Measurements from ENCODE around the gene UBQLN1. TPM values are rescaled to one million over a fixed set of nuclear protein-coding genes. Genes with fewer than 3 reads are reported as not detected.

UBQLN1 gene
- polyA plus RNA-seq, 1 of the 3 experiments (the other 2 are of a cell fraction): 60.3 TPM

GRCh38 chr9:83649515-83649914 is 58.2 kb downstream of the UBQLN1 start:
- no peak overlapping the region for H2AFZ ChIP-seq (ENCODE audit: low read depth)
- peaks cover 0 to 13% of the 10 kb centered on the region in 2 experiments; a peak in 3 of 4 replicates for H3K4me1 ChIP-seq (ENCODE audit: control insufficient read depth in 1 of 2, insufficient read depth in 2 of 2, low read depth in 1 of 2, low read length in 1 of 2)
- H3K4me2 ChIP-seq: no peak overlapping the region
- TF ChIP-seq CHD2 (IDR thresholded peaks at IDR 0.05; ENCODE audit: low read length, partially characterized antibody): peak; percentile 55
- TF ChIP-seq FOXJ3 (CRISPR knock-in tag; IDR thresholded peaks at IDR 0.05): peak; percentile 73
- TF ChIP-seq RCOR1 (IDR thresholded peaks at IDR 0.05; ENCODE audit: low read length): 0 out of 2 replicates have a peak, but pooled peaks have one; percentile 42
- TF ChIP-seq EP300 (IDR thresholded peaks at IDR 0.05; ENCODE audit: borderline replicate concordance in 1 of 2, low read depth in 1 of 2, low read length in 1 of 2): peak in 1 of 2 experiments; percentile 28; a peak in 1 of 4 replicates
- TF ChIP-seq GATA2 (CRISPR knock-in tag; IDR thresholded peaks at IDR 0.05): peak; percentile 77
- no peak for TF ChIP-seq SIN3A (IDR thresholded peaks at IDR 0.05; ENCODE audit: borderline replicate concordance, low read depth, low read length)
- 59% methylated on average over 4 of the region's 4 CpGs for WGBS (ENCODE audit: low lambda C conversion rate)
- CTCF ChIA-PET: interaction anchor here (0.6 to 2.5 kb wide), 26 partner anchors 9 to 450 kb away, joined by 3 to 20 read pairs (median 4); partner anchors contain the start of genes FRMD3 and IDNK
- no peaks in the 10 kb centered on the region for H3K27me3 ChIP-seq (ENCODE audit: insufficient read depth)
- DNase-seq: peak; percentile 71
- POLR2A ChIA-PET: interaction anchor here (0.6 to 2.1 kb wide), 3 partner anchors 18 to 58 kb away, joined by 3 to 11 read pairs (median 5); partner anchors contain the start of genes IDNK and UBQLN1
- no peaks in the 10 kb centered on the region for H4K20me1 ChIP-seq (ENCODE audit: insufficient read depth)
- H3K36me3 ChIP-seq (replicated peaks in 1 of 2; ENCODE audit: control insufficient read depth in 1 of 2, insufficient read depth in 2 of 2, low read length in 1 of 2): peaks cover 35 to 37% of the 10 kb centered on the region in 2 experiments
- H3K27ac ChIP-seq (ENCODE audit: low read depth in 2 of 2, low read length in 1 of 2): peak overlapping the region in 1 of 2 experiments; percentile 85; a peak in 2 of 4 replicates
- H3K9me3 ChIP-seq: no peaks in the 10 kb centered on the region
- no peaks in the 10 kb centered on the region for H3K9me2 ChIP-seq
- H3K79me2 ChIP-seq (ENCODE audit: insufficient read depth): no peaks in the 10 kb centered on the region
- no peak overlapping the region for H3K4me3 ChIP-seq (ENCODE audit: low read depth in 2 of 2, low read length in 1 of 2)
- no peak overlapping the region for H3K9ac ChIP-seq
- no peaks in the 10 kb centered on the region for H3F3A ChIP-seq (replicated peaks; ENCODE audit: insufficient read depth)

- no peaks in the 10 kb centered on the region for H4K20me1 ChIP-seq (ENCODE audit: insufficient read depth)
- H3K27me3 ChIP-seq (ENCODE audit: insufficient read depth): no peaks in the 10 kb centered on the region
- no peak overlapping the region; a peak in 1 of 4 replicates for H3K4me3 ChIP-seq (ENCODE audit: low read depth in 2 of 2, low read length in 1 of 2)
- no peaks in the 10 kb centered on the region for H3F3A ChIP-seq (replicated peaks; ENCODE audit: insufficient read depth)
- H3K4me2 ChIP-seq: no peak overlapping the region
- 39% methylated on average over 8 of the region's 8 CpGs for WGBS (ENCODE audit: low lambda C conversion rate)
- ChIA-PET CTCF (interaction anchor here (0.6 to 2.5 kb wide), 32 partner anchors 8 to 449 kb away, joined by 3 to 20 read pairs (median 4); partner anchors contain the start of genes FRMD3 and IDNK), POLR2A (interaction anchor here (0.6 to 2.1 kb wide), 3 partner anchors 18 to 59 kb away, joined by 3 to 11 read pairs (median 5); partner anchors contain the start of genes IDNK and UBQLN1)
- peak; percentile 77 for DNase-seq
- peaks cover 0 to 13% of the 10 kb centered on the region in 2 experiments; a peak in 3 of 4 replicates for H3K4me1 ChIP-seq (ENCODE audit: control insufficient read depth in 1 of 2, insufficient read depth in 2 of 2, low read depth in 1 of 2, low read length in 1 of 2)
- no peaks in the 10 kb centered on the region for H3K79me2 ChIP-seq (ENCODE audit: insufficient read depth)
- H3K27ac ChIP-seq (ENCODE audit: low read depth in 2 of 2, low read length in 1 of 2): peak overlapping the region in 1 of 2 experiments; percentile 85; a peak in 2 of 4 replicates
- TF ChIP-seq FOSL2 (IDR thresholded peaks at IDR 0.05; ENCODE audit: borderline replicate concordance, low read depth): no peak
- peak; percentile 80 for TF ChIP-seq RAD21 (IDR thresholded peaks at IDR 0.05; ENCODE audit: low read length)
- no peak for TF ChIP-seq ELF1 (IDR thresholded peaks at IDR 0.05)
- no peak for TF ChIP-seq GATA2 (CRISPR knock-in tag; IDR thresholded peaks at IDR 0.05)
- TF ChIP-seq MAX (IDR thresholded peaks at IDR 0.05; ENCODE audit: low read depth): no peak
- no peak for TF ChIP-seq RXRA (IDR thresholded peaks at IDR 0.05; ENCODE audit: borderline replicate concordance, low read depth)
- TF ChIP-seq, protein P1, sequence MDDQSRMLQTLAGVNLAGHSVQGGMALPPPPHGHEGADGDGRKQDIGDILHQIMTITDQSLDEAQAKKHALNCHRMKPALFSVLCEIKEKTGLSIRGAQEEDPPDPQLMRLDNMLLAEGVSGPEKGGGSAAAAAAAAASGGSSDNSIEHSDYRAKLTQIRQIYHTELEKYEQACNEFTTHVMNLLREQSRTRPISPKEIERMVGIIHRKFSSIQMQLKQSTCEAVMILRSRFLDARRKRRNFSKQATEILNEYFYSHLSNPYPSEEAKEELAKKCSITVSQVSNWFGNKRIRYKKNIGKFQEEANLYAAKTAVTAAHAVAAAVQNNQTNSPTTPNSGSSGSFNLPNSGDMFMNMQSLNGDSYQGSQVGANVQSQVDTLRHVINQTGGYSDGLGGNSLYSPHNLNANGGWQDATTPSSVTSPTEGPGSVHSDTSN (IDR thresholded peaks at IDR 0.05): no peak
- TF ChIP-seq EZH2phosphoT487 (IDR thresholded peaks at IDR 0.05; ENCODE audit: borderline replicate concordance, low read depth): no peak
- no peak for TF ChIP-seq ZBTB33 (IDR thresholded peaks at IDR 0.05; ENCODE audit: borderline replicate concordance, low read depth)
- peak; percentile 73 for TF ChIP-seq CTCF (IDR thresholded peaks at IDR 0.05)
- TF ChIP-seq, protein P2, sequence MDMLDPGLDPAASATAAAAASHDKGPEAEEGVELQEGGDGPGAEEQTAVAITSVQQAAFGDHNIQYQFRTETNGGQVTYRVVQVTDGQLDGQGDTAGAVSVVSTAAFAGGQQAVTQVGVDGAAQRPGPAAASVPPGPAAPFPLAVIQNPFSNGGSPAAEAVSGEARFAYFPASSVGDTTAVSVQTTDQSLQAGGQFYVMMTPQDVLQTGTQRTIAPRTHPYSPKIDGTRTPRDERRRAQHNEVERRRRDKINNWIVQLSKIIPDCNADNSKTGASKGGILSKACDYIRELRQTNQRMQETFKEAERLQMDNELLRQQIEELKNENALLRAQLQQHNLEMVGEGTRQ (IDR thresholded peaks at IDR 0.05; ENCODE audit: borderline replicate concordance, low read depth, low read length): no peak
- TF ChIP-seq NRF1 (IDR thresholded peaks at IDR 0.05; ENCODE audit: low read depth, low read length): no peak
- no peak for TF ChIP-seq GABPA (IDR thresholded peaks at IDR 0.05; ENCODE audit: low read depth)
- peak; percentile 61 for TF ChIP-seq SMC3 (IDR thresholded peaks at IDR 0.05; ENCODE audit: low read depth, low read length)
- TF ChIP-seq NFIC (IDR thresholded peaks at IDR 0.05; ENCODE audit: borderline replicate concordance): no peak
- no peak for TF ChIP-seq MXI1 (IDR thresholded peaks at IDR 0.05; ENCODE audit: low read depth, low read length)
- no peaks in the 10 kb centered on the region for H3K9me2 ChIP-seq
- no peaks in the 10 kb centered on the region for H3K9me3 ChIP-seq
- H3K36me3 ChIP-seq (replicated peaks in 1 of 2; ENCODE audit: control insufficient read depth in 1 of 2, insufficient read depth in 2 of 2, low read length in 1 of 2): peaks cover 31 to 33% of the 10 kb centered on the region in 2 experiments
- H2AFZ ChIP-seq (ENCODE audit: low read depth): no peak overlapping the region
- H3K9ac ChIP-seq: no peak overlapping the region
Observed at GRCh38 chr9:83649080-83649479, 58.7 kb downstream of the UBQLN1 start.
